Hepatocyte (in vitro differentiated cells): ENCODE results near the gene GALNT1.

Experiments
- CTCF ChIP-seq: fragments of 200-600 bp; sonication (generic); IDR thresholded peaks from 2 replicates; pipeline ENCODE4 v1.5.1; 2016; ENCODE audit warnings: antibody characterized with exemption, mild to moderate bottlenecking; ENCODE audit not compliant: poor library complexity
- EZH2 ChIP-seq: fragments of 200-600 bp; sonication (generic); IDR thresholded peaks from 2 replicates; pipeline ENCODE4 v1.6.1; 2016; ENCODE audit warnings: antibody characterized with exemption, mild to moderate bottlenecking, borderline replicate concordance
- EZH2phosphoT487 ChIP-seq: fragments of 200-600 bp; sonication (generic); IDR thresholded peaks from one replicate; pipeline ENCODE4 v1.6.1; 2018; ENCODE audit warnings: antibody characterized with exemption, mild to moderate bottlenecking, low read depth, moderate library complexity; ENCODE audit not compliant: unreplicated experiment, severe bottlenecking

- TF ChIP-seq CTCF (no peak), EZH2phosphoT487 (no peak), EZH2 (no peak)
Measured at GRCh38 chr18:35731701-35732100, 150.2 kb downstream of the GALNT1 start.
